ENCODE data around the gene TCTN3.

DNA sequence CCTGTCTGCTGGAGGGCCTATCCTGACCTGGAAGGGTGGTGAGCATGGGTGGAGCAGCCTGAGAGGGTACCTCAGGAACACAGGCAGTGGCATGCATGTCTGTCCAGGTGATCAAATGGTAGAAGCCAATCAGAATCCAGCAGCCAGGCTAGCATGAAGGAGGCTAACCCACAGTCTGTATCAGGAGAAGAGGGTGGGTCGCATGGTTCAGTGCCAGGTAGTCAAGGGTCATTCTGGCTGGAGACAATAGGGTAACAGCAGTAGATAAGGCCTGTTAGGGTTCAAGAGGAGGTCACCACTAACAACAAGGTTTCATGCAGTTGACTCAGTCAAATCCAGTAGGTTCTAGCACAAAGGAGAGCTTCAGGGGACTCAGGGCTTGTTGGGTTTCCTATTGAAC, 47.6 kb downstream of the TCTN3 start:
- TF ChIP-seq, protein P1, sequence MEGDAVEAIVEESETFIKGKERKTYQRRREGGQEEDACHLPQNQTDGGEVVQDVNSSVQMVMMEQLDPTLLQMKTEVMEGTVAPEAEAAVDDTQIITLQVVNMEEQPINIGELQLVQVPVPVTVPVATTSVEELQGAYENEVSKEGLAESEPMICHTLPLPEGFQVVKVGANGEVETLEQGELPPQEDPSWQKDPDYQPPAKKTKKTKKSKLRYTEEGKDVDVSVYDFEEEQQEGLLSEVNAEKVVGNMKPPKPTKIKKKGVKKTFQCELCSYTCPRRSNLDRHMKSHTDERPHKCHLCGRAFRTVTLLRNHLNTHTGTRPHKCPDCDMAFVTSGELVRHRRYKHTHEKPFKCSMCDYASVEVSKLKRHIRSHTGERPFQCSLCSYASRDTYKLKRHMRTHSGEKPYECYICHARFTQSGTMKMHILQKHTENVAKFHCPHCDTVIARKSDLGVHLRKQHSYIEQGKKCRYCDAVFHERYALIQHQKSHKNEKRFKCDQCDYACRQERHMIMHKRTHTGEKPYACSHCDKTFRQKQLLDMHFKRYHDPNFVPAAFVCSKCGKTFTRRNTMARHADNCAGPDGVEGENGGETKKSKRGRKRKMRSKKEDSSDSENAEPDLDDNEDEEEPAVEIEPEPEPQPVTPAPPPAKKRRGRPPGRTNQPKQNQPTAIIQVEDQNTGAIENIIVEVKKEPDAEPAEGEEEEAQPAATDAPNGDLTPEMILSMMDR (optimal IDR thresholded peaks at IDR 0.05 in 1 of 3, IDR thresholded peaks at IDR 0.05 in 1 of 3, conservative IDR thresholded peaks at IDR 0.05 in 1 of 3; ENCODE audit: extremely low read depth in 1 of 3, insufficient read depth in 2 of 3, low read length in 3 of 3), result no peak
- TF ChIP-seq EZH2 (IDR thresholded peaks at IDR 0.05; ENCODE audit: low read length), result no peak

Data from keratinocyte (primary cell).